Measurements from ENCODE around the gene JSRP1. TPM values are rescaled to one million over a fixed set of nuclear protein-coding genes. Genes with fewer than 3 reads are reported as not detected.

Gene JSRP1
- total and polyA plus RNA-seq, 2 donors from 2014 or later, result 0.37 to 5.0 TPM

GRCh38 chr19:2252797-2253105 is 3.5 kb downstream of the JSRP1 start:
- FAIRE-seq (no peak), DNase-seq (no peak)
- Histone ChIP-seq H3K9me3 (ENCODE audit: control insufficient read depth in 2 of 3, insufficient read depth in 1 of 3, low read length in 3 of 3) (no peaks in the 10 kb centered on the region), H3K36me3 (ENCODE audit: control insufficient read depth in 2 of 3, insufficient read depth in 3 of 3, low read length in 3 of 3) (no peaks in the 10 kb centered on the region), H3K4me1 (ENCODE audit: control insufficient read depth in 2 of 3, insufficient read depth in 2 of 3, low read depth in 1 of 3, low read length in 3 of 3) (peaks cover 0 to 6% (median 0%) of the 10 kb centered on the region in 3 donors), H3K9ac (ENCODE audit: low read length in 3 of 3) (no peak overlapping the region), H3K27ac (ENCODE audit: low read depth in 2 of 2, low read length in 2 of 2) (no peak overlapping the region), H3K27me3 (ENCODE audit: control insufficient read depth, insufficient read depth, low read length) (peaks cover 2% of the 10 kb centered on the region), H3K4me3 (ENCODE audit: low read length in 3 of 3) (no peak overlapping the region)
- intact Hi-C loops (cut with DNase I), result no loop called here
- no peak for TF ChIP-seq CTCF (IDR thresholded peaks at IDR 0.05; ENCODE audit: borderline replicate concordance, extremely low read depth, insufficient read depth)

GRCh38 chr19:2252055-2252796 is 4.0 kb downstream of the JSRP1 start:
- H3K36me3 ChIP-seq (ENCODE audit: control insufficient read depth in 2 of 3, insufficient read depth in 3 of 3, low read length in 3 of 3), result peaks cover 0 to 2% (median 0%) of the 10 kb centered on the region in 3 donors
- peaks cover 0 to 6% (median 0%) of the 10 kb centered on the region in 3 donors for H3K4me1 ChIP-seq (ENCODE audit: control insufficient read depth in 2 of 3, insufficient read depth in 2 of 3, low read depth in 1 of 3, low read length in 3 of 3)
- no peaks in the 10 kb centered on the region for H3K9me3 ChIP-seq (ENCODE audit: control insufficient read depth in 2 of 3, insufficient read depth in 1 of 3, low read length in 3 of 3)
- peaks cover 2% of the 10 kb centered on the region for H3K27me3 ChIP-seq (ENCODE audit: control insufficient read depth, insufficient read depth, low read length)
- H3K4me3 ChIP-seq (ENCODE audit: low read length in 3 of 3), result no peak overlapping the region
- intact Hi-C loops (cut with DNase I), result no loop called here
- no peak overlapping the region for H3K9ac ChIP-seq (ENCODE audit: low read length in 3 of 3)
- no peak for TF ChIP-seq CTCF (IDR thresholded peaks at IDR 0.05; ENCODE audit: borderline replicate concordance, extremely low read depth, insufficient read depth)
- H3K27ac ChIP-seq (ENCODE audit: low read depth in 2 of 2, low read length in 2 of 2), result no peak overlapping the region
- DNase-seq (peak in 1 of 5 donors; percentile 74), FAIRE-seq (no peak)

GRCh38 chr19:2251106-2252054 is 4.8 kb downstream of the JSRP1 start:
- peak in 1 of 5 donors; percentile 74 for DNase-seq
- Histone ChIP-seq H3K9ac (ENCODE audit: low read length in 3 of 3) (no peak overlapping the region), H3K4me1 (ENCODE audit: control insufficient read depth in 2 of 3, insufficient read depth in 2 of 3, low read depth in 1 of 3, low read length in 3 of 3) (peaks cover 0 to 6% (median 0%) of the 10 kb centered on the region in 3 donors), H3K27ac (ENCODE audit: low read depth in 2 of 2, low read length in 2 of 2) (no peak overlapping the region), H3K9me3 (ENCODE audit: control insufficient read depth in 2 of 3, insufficient read depth in 1 of 3, low read length in 3 of 3) (no peaks in the 10 kb centered on the region), H3K36me3 (ENCODE audit: control insufficient read depth in 2 of 3, insufficient read depth in 3 of 3, low read length in 3 of 3) (peaks cover 0 to 11% (median 0%) of the 10 kb centered on the region in 3 donors), H3K4me3 (ENCODE audit: low read length in 3 of 3) (no peak overlapping the region), H3K27me3 (ENCODE audit: control insufficient read depth, insufficient read depth, low read length) (peaks cover 2% of the 10 kb centered on the region)
- no peak for TF ChIP-seq CTCF (IDR thresholded peaks at IDR 0.05; ENCODE audit: borderline replicate concordance, extremely low read depth, insufficient read depth)
- FAIRE-seq, result no peak
- intact Hi-C loops (cut with DNase I), result no loop called here

Data from kidney (tissue), 14 donors.